ENCODE results near the gene GTF3C2. TPM values are rescaled to one million over a fixed set of nuclear protein-coding genes. Genes with fewer than 3 reads are reported as not detected.

GTF3C2 gene
- total RNA-seq, 4 donors from 2014 or later, result 25.3 to 45.6 (median 40.5) TPM

GRCh38 chr2:27393225-27393624 is 36.7 kb upstream of the GTF3C2 start:
- in situ Hi-C loops (cut with MboI; ENCODE audit: low sequenced_read_pairs in 4 of 4), result no loop called here
- Histone ChIP-seq H3K27me3 (no peaks in the 10 kb centered on the region), H3K36me3 (peaks cover 0 to 3% of the 10 kb centered on the region in 2 donors), H3K27ac (no peak overlapping the region), H3K4me3 (no peak overlapping the region), H3K4me1 (no peaks in the 10 kb centered on the region), H3K9me3 (no peaks in the 10 kb centered on the region)
- intact Hi-C loops (cut with DNase I; ENCODE audit: low total_unique reads), result no loop called here
- DNase-seq (no peak), ATAC-seq (no peak)
- TF ChIP-seq POLR2A (IDR thresholded peaks at IDR 0.05) (no peak), CTCF (IDR thresholded peaks at IDR 0.05 in 4 of 5, conservative IDR thresholded peaks at IDR 0.05 in 1 of 5) (no peak)

- no peak for ATAC-seq
- no peak for DNase-seq
- Histone ChIP-seq H3K4me3 (no peak overlapping the region), H3K36me3 (peaks cover 0 to 13% of the 10 kb centered on the region in 2 donors), H3K27ac (no peak overlapping the region), H3K4me1 (no peaks in the 10 kb centered on the region), H3K9me3 (no peaks in the 10 kb centered on the region), H3K27me3 (no peaks in the 10 kb centered on the region)
- in situ Hi-C loops (cut with MboI; ENCODE audit: low sequenced_read_pairs in 4 of 4), result no loop called here
- intact Hi-C loops (cut with DNase I; ENCODE audit: low total_unique reads), result no loop called here
- no peak for TF ChIP-seq POLR2A (IDR thresholded peaks at IDR 0.05)
- TF ChIP-seq CTCF (IDR thresholded peaks at IDR 0.05 in 4 of 5, conservative IDR thresholded peaks at IDR 0.05 in 1 of 5), result no peak
These were observed 34.5 kb upstream of the GTF3C2 start for GRCh38 chr2:27390822-27391679.

GRCh38 chr2:27381577-27382181 is 25.1 kb upstream of the GTF3C2 start:
- peaks cover 0 to 68% of the 10 kb centered on the region in 2 donors for H3K36me3 ChIP-seq
- intact Hi-C loops (cut with DNase I; ENCODE audit: low total_unique reads) (loop anchor here (2.0 kb wide), 3 partner anchors 27 to 59 kb away; partner anchors contain the start of genes MPV17, NRBP1 and PPM1G), in situ Hi-C loops (cut with MboI; ENCODE audit: low sequenced_read_pairs in 4 of 4) (no loop called here)
- ATAC-seq (no peak), DNase-seq (no peak)
- H3K27ac ChIP-seq, result peak overlapping the region; percentile 84 to 91 (median 88)
- H3K9me3 ChIP-seq, result no peaks in the 10 kb centered on the region
- H3K27me3 ChIP-seq, result no peaks in the 10 kb centered on the region
- no peak for TF ChIP-seq POLR2A (IDR thresholded peaks at IDR 0.05)
- no peak for TF ChIP-seq CTCF (IDR thresholded peaks at IDR 0.05 in 4 of 5, conservative IDR thresholded peaks at IDR 0.05 in 1 of 5)
- peak overlapping the region in 2 of 4 donors; percentile 59 to 66 for H3K4me3 ChIP-seq
- H3K4me1 ChIP-seq, result peaks cover 18 to 19% of the 10 kb centered on the region in 2 donors

GRCh38 chr2:27380626-27381545 is 24.3 kb upstream of the GTF3C2 start, which contains the start of gene ZNF513:
Gene ZNF513 (minus strand): TSS chr2:27380734. CDS start chr2:27380526, 208 bp downstream.
- Histone ChIP-seq H3K9me3 (no peaks in the 10 kb centered on the region), H3K4me1 (peaks cover 18 to 19% of the 10 kb centered on the region in 2 donors), H3K36me3 (peaks cover 0 to 68% of the 10 kb centered on the region in 2 donors), H3K27me3 (no peaks in the 10 kb centered on the region), H3K4me3 (peak within 1 kb of the TSS; percentile 59 to 77 (median 70)), H3K27ac (peak within 1 kb of the TSS; percentile 84 to 91 (median 88))
- TF ChIP-seq CTCF (IDR thresholded peaks at IDR 0.05 in 4 of 5, conservative IDR thresholded peaks at IDR 0.05 in 1 of 5) (no peak), POLR2A (IDR thresholded peaks at IDR 0.05) (peak; percentile 63 to 68)
- in situ Hi-C loops (cut with MboI; ENCODE audit: low sequenced_read_pairs in 4 of 4), result no loop called here
- intact Hi-C loops (cut with DNase I; ENCODE audit: low total_unique reads), result loop anchor here (1.0 to 2.0 kb wide), 4 partner anchors 11 to 58 kb away; partner anchors contain the start of genes EIF2B4, MPV17, NRBP1 and PPM1G
- ATAC-seq, result peak; percentile 95
- peak; percentile 96 to 97 for DNase-seq

All from gastrocnemius medialis (tissue), 4 donors.